LNCAP (cell line): ENCODE measurements around the gene DNAH17.

Source experiments
- TF ChIP-seq, protein P1 (sequence below): fragments of 450-650 bp; IDR thresholded peaks from 2 replicates; pipeline ENCODE4 v1.5.1; 2017; ENCODE audit warnings: mild to moderate bottlenecking

The DNAH17 gene

DNA sequence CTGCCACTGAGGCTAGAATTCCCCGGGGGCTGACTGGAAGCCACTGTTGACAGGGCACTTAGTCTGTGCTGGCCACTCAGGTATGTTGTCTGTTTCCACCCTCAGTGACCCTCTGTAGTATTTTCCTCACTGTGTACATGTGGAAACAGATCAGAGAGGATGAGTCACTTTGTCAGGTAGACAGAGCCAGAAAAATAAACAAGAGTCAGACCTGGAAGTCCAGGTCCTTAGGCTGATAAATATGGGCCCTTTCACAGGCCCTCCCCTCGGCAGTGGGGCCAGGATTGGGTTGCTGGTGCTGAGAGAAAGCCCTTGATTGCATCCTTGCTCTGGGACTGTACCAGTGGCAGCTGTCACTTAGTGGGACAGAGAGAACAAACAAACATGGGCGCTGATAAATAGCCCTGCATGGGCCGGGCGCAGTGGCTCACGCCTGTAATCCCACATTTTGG lies 177.5 kb downstream of the DNAH17 start:
- TF ChIP-seq, protein P1, sequence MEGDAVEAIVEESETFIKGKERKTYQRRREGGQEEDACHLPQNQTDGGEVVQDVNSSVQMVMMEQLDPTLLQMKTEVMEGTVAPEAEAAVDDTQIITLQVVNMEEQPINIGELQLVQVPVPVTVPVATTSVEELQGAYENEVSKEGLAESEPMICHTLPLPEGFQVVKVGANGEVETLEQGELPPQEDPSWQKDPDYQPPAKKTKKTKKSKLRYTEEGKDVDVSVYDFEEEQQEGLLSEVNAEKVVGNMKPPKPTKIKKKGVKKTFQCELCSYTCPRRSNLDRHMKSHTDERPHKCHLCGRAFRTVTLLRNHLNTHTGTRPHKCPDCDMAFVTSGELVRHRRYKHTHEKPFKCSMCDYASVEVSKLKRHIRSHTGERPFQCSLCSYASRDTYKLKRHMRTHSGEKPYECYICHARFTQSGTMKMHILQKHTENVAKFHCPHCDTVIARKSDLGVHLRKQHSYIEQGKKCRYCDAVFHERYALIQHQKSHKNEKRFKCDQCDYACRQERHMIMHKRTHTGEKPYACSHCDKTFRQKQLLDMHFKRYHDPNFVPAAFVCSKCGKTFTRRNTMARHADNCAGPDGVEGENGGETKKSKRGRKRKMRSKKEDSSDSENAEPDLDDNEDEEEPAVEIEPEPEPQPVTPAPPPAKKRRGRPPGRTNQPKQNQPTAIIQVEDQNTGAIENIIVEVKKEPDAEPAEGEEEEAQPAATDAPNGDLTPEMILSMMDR = no peak

- TF ChIP-seq, protein P1 = no peak
Observed at GRCh38 chr17:78399028-78399692, 178.0 kb downstream of the DNAH17 start.

DNA sequence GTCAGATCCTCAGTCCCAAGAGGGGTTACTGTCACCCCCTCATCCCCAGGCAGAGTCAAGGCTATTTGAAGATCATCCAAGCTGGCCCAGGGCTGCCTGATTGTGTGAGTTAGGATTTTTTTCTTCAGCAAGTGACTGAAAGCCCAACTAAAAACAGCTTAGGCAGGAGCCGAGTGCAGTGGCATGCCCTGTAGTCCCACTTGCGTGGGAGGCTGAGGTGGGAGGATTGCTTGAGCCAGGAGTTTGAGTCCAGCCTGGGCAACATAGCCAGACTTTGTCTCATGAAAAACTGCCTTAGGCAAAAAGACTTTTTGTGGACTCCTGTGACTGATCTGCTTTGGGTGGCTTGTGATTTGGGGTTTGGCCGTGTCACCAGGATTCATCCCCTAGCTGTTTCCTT lies 178.8 kb downstream of the DNAH17 start:
- TF ChIP-seq, protein P1 = no peak

- TF ChIP-seq, protein P1 = no peak
Observed at GRCh38 chr17:78397681-78398101, 179.5 kb downstream of the DNAH17 start.

- TF ChIP-seq, protein P1 = no peak
Observed at GRCh38 chr17:78396441-78397337, 180.5 kb downstream of the DNAH17 start.

GRCh38 chr17:78395155-78395554 lies 182.0 kb downstream of the DNAH17 start:
- TF ChIP-seq, protein P1 = no peak

DNA sequence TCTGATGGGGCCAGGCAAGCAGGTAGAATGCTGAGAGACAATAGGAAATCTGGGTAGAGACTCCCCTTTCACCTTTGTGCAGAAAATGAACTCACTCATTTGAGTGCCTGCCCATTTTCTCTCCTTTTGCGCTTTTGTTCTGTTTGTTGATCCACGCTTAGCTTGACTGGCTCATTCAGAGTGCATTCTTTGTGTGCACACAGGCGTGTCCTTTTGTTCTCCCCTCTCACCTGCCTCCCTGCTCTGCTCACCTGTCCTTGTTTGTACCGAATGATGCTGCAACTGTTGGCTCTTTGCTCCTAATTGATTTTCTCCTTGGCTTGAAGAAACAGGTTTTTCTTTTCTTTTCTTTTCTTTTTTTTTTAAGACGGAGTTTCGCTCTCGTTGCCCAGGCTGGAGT lies 183.0 kb downstream of the DNAH17 start:
- TF ChIP-seq, protein P1 = no peak
